T-cell (primary cell): ENCODE measurements around the gene SENP8. TPM values are rescaled to one million over a fixed set of nuclear protein-coding genes. Genes with fewer than 3 reads are reported as not detected.

Source experiments
- ATAC-seq, 4 experiments: fragments of 200-7000 bp in 3 of 4; fragments of 150-1000 bp in 1 of 4; cut with Tn5 transposase; replicated peaks in 1 of 4; 1 replicate in 3 of 4; 2 replicates in 1 of 4; pipeline ENCODE4 v1.10.0; 2021; ENCODE audit warnings: moderate library complexity in 3 of 4, mild to moderate bottlenecking in 2 of 4, moderate number of reproducible peaks in 1 of 4
- CTCF ChIA-PET, 2 donors: fragments of 300-600 bp; sonication (Branson Sonifier 250); formaldehyde crosslinking; loops; one replicate each; lab custom pipeline; 2022; ENCODE audit warnings: antibody characterized with exemption in 2 of 2; lab: Charles Lee
- POLR2A ChIA-PET, 2 donors: fragments of 300-600 bp; sonication (Branson Sonifier 250); formaldehyde crosslinking; loops; one replicate each; lab custom pipeline; 2022; ENCODE audit warnings: antibody characterized with exemption in 2 of 2; lab: Charles Lee
- DNase-seq, 35 experiments: peaks; one replicate each; pipeline versions ENCODE4 v3.0.0 to v3.0.0-alpha.2; 2013 to 2023
- H3K27ac ChIP-seq: one replicate; pipeline ENCODE4 v1.5.1; 2013; ENCODE audit warnings: low read length
- H3K27me3 ChIP-seq, 2 experiments: replicated peaks in 1 of 2; 1 replicate in 1 of 2; 2 replicates in 1 of 2; pipeline versions ENCODE4 v1.6.1 to v1.7.0; 2013; ENCODE audit warnings: low read length in 1 of 2, mixed read lengths in 1 of 2; ENCODE audit not compliant: control insufficient read depth in 2 of 2, insufficient read depth in 2 of 2; ENCODE audit errors: extremely low read depth in 1 of 2
- H3K36me3 ChIP-seq, 2 donors: 1 replicate in 1 of 2; 2 replicates in 1 of 2; pipeline versions ENCODE4 v1.6.1 to v1.7.0; 2013; ENCODE audit warnings: low read length in 1 of 2; ENCODE audit not compliant: control insufficient read depth in 2 of 2, insufficient read depth in 1 of 2; ENCODE audit errors: extremely low read depth in 1 of 2
- H3K4me1 ChIP-seq, 2 experiments: 1 replicate in 1 of 2; 2 replicates in 1 of 2; pipeline versions ENCODE4 v1.6.1 to v1.7.0; 2013; ENCODE audit warnings: low read length in 2 of 2, mixed read lengths in 1 of 2; ENCODE audit not compliant: insufficient read depth in 2 of 2, control insufficient read depth in 1 of 2; ENCODE audit errors: extremely low read depth in 1 of 2
- H3K4me3 ChIP-seq, 2 donors: 1 replicate in 1 of 2; 2 replicates in 1 of 2; pipeline versions ENCODE4 v1.5.1 to v1.7.0; 2013; ENCODE audit warnings: mild to moderate bottlenecking in 2 of 2, low read length in 1 of 2, moderate library complexity in 1 of 2; ENCODE audit not compliant: control insufficient read depth in 1 of 2; ENCODE audit errors: extremely low read depth in 1 of 2
- H3K9me3 ChIP-seq: 2 replicates; pipeline ENCODE4 v1.7.0; 2013
- H3K27ac Mint-ChIP-seq, 2 donors: one replicate each; pipeline ENCODE4 v1.8.0; 2020 to 2021; ENCODE audit warnings: mild to moderate bottlenecking in 2 of 2, mixed read lengths in 2 of 2
- H3K27me3 Mint-ChIP-seq, 2 donors: one replicate each; pipeline ENCODE4 v1.8.0; 2021 to 2022; ENCODE audit warnings: mixed read lengths in 2 of 2
- H3K36me3 Mint-ChIP-seq: one replicate; pipeline ENCODE4 v1.8.0; 2021; ENCODE audit warnings: mixed read lengths
- H3K4me1 Mint-ChIP-seq, 3 donors: one replicate each; pipeline ENCODE4 v1.8.0; 2020 to 2022; ENCODE audit warnings: mixed read lengths in 3 of 3, mild to moderate bottlenecking in 1 of 3
- H3K4me3 Mint-ChIP-seq, 3 donors: one replicate each; pipeline ENCODE4 v1.8.0; 2020 to 2022; ENCODE audit warnings: mild to moderate bottlenecking in 3 of 3, mixed read lengths in 3 of 3, moderate library complexity in 3 of 3
- H3K9me3 Mint-ChIP-seq, 3 donors: one replicate each; pipeline ENCODE4 v1.8.0; 2020 to 2022; ENCODE audit warnings: mixed read lengths in 3 of 3
- WGBS: methylation state at CpG from one replicate; pipeline ENCODE4 v1.1.5; 2013; ENCODE audit warnings: missing lambda C conversion rate; ENCODE audit not compliant: insufficient coverage; 5-methylcytosine and 5-hydroxymethylcytosine counted together
- total RNA-seq, 35 experiments: library from RNA in 6 of 35; stranded (reverse) in 6 of 35; fragments of 120-200 nt in 1 of 35; gene quantifications; one replicate each; pipeline versions ENCODE4 v1.2.1 to v1.2.4 and lab custom pipeline; 2013 to 2026

The SENP8 gene
- total RNA-seq, 5 donors from 2014 or later (not counting 1 experiment from before 2014, with no cell fraction given): 0.40 to 1.9 (median 1.3) TPM

DNA sequence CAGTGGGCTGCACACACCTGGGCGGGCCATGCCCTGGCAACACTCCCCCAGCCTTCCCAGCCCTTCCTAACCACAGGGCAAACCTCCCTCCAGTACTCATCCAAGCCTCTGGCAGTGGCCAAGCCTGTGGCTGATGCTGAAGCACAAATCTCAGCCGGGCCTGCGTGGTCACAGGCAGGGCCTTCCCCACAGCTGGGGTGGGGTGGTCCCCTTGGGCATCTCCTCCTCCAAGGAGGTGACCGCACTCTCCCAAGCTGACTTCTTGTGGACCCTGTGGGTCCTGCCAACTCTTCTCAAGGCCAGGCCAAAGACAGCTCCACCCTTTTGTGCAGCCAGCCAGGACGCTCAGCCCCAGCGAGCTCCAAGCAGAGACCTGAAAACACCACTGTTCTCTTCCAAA is 58.0 kb downstream of the SENP8 start:
- Mint-ChIP-seq H3K4me1 (no peaks in the 10 kb centered on the region), H3K9me3 (no peaks in the 10 kb centered on the region), H3K27ac (no peak overlapping the region), H3K27me3 (peaks cover 9 to 14% of the 10 kb centered on the region in 2 donors), H3K4me3 (no peak overlapping the region), H3K36me3 (no peaks in the 10 kb centered on the region)
- CTCF ChIA-PET: no interaction called here
- POLR2A ChIA-PET: no interaction called here
- Histone ChIP-seq H3K36me3 (no peaks in the 10 kb centered on the region), H3K27ac (no peak overlapping the region), H3K4me3 (no peak overlapping the region), H3K27me3 (peaks cover 0 to 47% of the 10 kb centered on the region in 2 experiments), H3K4me1 (no peaks in the 10 kb centered on the region), H3K9me3 (no peaks in the 10 kb centered on the region)
- WGBS: 100% methylated on average over 4 of the region's 6 CpGs
- no peak for ATAC-seq
- DNase-seq: no peak

- no peak overlapping the region for H3K27ac Mint-ChIP-seq
- H3K36me3 Mint-ChIP-seq: no peaks in the 10 kb centered on the region
- H3K9me3 Mint-ChIP-seq: no peaks in the 10 kb centered on the region
- Histone ChIP-seq H3K27me3 (peaks cover 0 to 47% of the 10 kb centered on the region in 2 experiments), H3K9me3 (no peaks in the 10 kb centered on the region), H3K36me3 (no peaks in the 10 kb centered on the region), H3K4me1 (no peaks in the 10 kb centered on the region), H3K4me3 (no peak overlapping the region), H3K27ac (no peak overlapping the region)
- peaks cover 14 to 20% of the 10 kb centered on the region in 2 donors for H3K27me3 Mint-ChIP-seq
- DNase-seq (no peak), ATAC-seq (no peak)
- no peak overlapping the region for H3K4me3 Mint-ChIP-seq
- POLR2A ChIA-PET: interaction anchor here in 1 of 2 donors (0.6 kb wide), 1 partner anchor 1095 kb away, joined by 4 read pairs; no protein-coding TSS in a partner anchor
- CTCF ChIA-PET: no interaction called here
- H3K4me1 Mint-ChIP-seq: no peaks in the 10 kb centered on the region
- 100% methylated on average over 2 of the region's 3 CpGs for WGBS
Observed at GRCh38 chr15:72176743-72177142, 58.5 kb downstream of the SENP8 start.

DNA sequence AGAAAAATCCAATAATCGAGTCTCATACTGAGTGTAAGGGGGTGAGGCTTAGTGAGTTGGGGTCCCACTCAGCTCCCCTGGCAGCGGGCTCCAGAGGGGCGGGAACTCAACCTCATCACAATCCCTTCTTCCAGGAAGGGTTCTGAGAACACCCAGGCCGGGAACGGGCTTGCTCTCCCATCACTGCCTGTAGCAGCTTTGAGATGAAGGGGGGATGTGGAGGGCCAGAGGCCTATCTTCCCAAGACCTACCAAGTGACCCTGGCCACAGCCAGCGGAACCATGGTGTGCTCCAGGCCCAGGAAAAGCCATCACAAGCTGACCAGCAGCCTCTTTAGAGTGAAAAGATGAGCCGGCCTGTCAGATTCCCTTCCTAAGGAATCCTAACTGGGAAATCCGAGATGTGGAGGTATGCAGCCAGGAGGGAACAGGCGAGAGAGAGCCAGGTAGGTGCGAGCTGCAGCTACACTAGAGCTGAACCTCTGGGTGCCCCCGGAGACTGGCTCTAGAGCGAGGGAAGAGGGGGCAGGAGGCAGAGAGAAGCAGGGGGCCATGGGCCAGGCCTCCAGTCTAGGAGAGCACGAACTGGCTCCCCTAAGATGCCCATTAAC is 60.9 kb downstream of the SENP8 start:
- H3K9me3 ChIP-seq: no peaks in the 10 kb centered on the region
- peaks cover 0 to 2% of the 10 kb centered on the region in 2 experiments for H3K4me1 ChIP-seq
- POLR2A ChIA-PET: no interaction called here
- H3K4me3 ChIP-seq: no peak overlapping the region
- no peak for ATAC-seq
- Mint-ChIP-seq H3K27me3 (peaks cover 30 to 32% of the 10 kb centered on the region in 2 donors), H3K36me3 (no peaks in the 10 kb centered on the region), H3K4me3 (no peak overlapping the region), H3K27ac (no peak overlapping the region), H3K4me1 (no peaks in the 10 kb centered on the region), H3K9me3 (no peaks in the 10 kb centered on the region)
- CTCF ChIA-PET: no interaction called here
- H3K36me3 ChIP-seq: no peaks in the 10 kb centered on the region
- DNase-seq: no peak
- H3K27ac ChIP-seq: no peak overlapping the region
- WGBS: 86% methylated on average over 7 of the region's 13 CpGs
- peaks cover 4 to 52% of the 10 kb centered on the region in 2 experiments for H3K27me3 ChIP-seq

GRCh38 chr15:72179950-72180581 is 61.9 kb downstream of the SENP8 start:
- ChIA-PET POLR2A (no interaction called here), CTCF (no interaction called here)
- WGBS: 87% methylated on average over 14 of the region's 16 CpGs
- Histone ChIP-seq H3K27me3 (peaks cover 4 to 50% of the 10 kb centered on the region in 2 experiments), H3K4me3 (no peak overlapping the region), H3K9me3 (no peaks in the 10 kb centered on the region), H3K36me3 (no peaks in the 10 kb centered on the region), H3K27ac (no peak overlapping the region), H3K4me1 (peaks cover 0 to 2% of the 10 kb centered on the region in 2 experiments)
- Mint-ChIP-seq H3K4me3 (no peak overlapping the region), H3K27ac (no peak overlapping the region), H3K9me3 (no peaks in the 10 kb centered on the region), H3K27me3 (peaks cover 33 to 35% of the 10 kb centered on the region in 2 donors), H3K4me1 (no peaks in the 10 kb centered on the region), H3K36me3 (no peaks in the 10 kb centered on the region)
- no peak for DNase-seq
- ATAC-seq: no peak

DNA sequence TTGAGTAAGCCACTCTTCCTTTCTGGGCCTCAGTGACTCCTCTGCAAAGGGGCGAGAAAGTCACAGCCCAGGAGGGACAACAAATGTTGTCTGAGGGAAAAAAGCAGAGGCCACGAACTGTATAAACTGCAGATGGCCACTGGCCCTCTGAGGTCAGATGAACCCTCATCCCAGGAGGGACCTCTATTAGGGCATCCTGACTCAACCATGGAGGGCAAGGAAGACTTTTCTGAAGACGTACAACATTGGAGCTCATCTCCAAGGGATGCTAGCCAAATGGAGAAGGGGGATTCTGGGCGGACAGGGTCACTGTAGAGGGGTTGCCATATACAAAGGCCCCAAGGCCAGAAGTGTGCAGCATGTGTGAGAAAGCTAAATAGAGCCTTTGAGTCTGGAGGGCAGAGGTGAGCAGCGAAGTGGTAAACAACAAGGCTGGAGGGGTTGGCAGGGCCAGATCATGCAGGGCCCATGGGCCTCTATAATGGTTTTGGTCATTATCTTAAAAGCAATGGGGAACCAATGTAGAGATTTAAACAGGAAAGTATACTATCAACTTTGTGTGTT is 62.6 kb downstream of the SENP8 start:
- Histone ChIP-seq H3K4me1 (peaks cover 0 to 2% of the 10 kb centered on the region in 2 experiments), H3K27me3 (peaks cover 8 to 48% of the 10 kb centered on the region in 2 experiments), H3K4me3 (no peak overlapping the region), H3K36me3 (no peaks in the 10 kb centered on the region), H3K27ac (no peak overlapping the region), H3K9me3 (no peaks in the 10 kb centered on the region)
- Mint-ChIP-seq H3K4me3 (no peak overlapping the region), H3K36me3 (no peaks in the 10 kb centered on the region), H3K27ac (peak overlapping the region in 1 of 2 donors; percentile 6), H3K9me3 (no peaks in the 10 kb centered on the region), H3K27me3 (peaks cover 27 to 41% of the 10 kb centered on the region in 2 donors), H3K4me1 (no peaks in the 10 kb centered on the region)
- WGBS: 66% methylated on average over 4 of the region's 5 CpGs
- ChIA-PET POLR2A (no interaction called here), CTCF (no interaction called here)
- DNase-seq (no peak), ATAC-seq (no peak)

DNA sequence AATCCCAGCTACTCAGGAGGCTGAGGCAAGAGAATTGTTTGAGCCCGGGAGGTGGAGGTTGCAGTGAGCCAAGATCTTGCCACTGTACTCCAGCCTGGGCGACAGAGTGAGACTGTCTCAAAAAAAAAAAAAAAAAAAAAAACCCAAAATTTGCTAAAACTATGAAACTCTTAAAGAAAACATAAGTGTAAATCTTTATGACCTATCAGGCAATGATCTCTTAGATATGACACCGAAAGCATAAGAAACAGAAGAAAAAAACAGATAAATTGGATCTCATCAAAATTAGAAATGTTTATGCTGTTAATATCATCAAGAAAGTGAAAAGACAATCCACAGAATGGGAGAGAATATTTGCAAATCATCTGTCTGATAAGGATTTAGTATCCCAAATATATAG is 64.0 kb downstream of the SENP8 start:
- no peak overlapping the region for H3K27ac ChIP-seq
- ChIA-PET POLR2A (no interaction called here), CTCF (no interaction called here)
- Mint-ChIP-seq H3K36me3 (no peaks in the 10 kb centered on the region), H3K4me1 (no peaks in the 10 kb centered on the region), H3K4me3 (no peak overlapping the region), H3K9me3 (no peaks in the 10 kb centered on the region), H3K27me3 (peaks cover 31 to 39% of the 10 kb centered on the region in 2 donors), H3K27ac (no peak overlapping the region)
- H3K4me3 ChIP-seq: no peak overlapping the region
- no CpG with 5 or more reads among the region's 3 CpGs for WGBS
- peaks cover 0 to 2% of the 10 kb centered on the region in 2 experiments for H3K4me1 ChIP-seq
- no peaks in the 10 kb centered on the region for H3K9me3 ChIP-seq
- no peaks in the 10 kb centered on the region for H3K36me3 ChIP-seq
- no peak for DNase-seq
- H3K27me3 ChIP-seq: peaks cover 8 to 40% of the 10 kb centered on the region in 2 experiments
- no peak for ATAC-seq
